ENCODE measurements around the gene GRID2.
"Not testable (repeated sequence)": the region's sequence is repeated elsewhere in the genome, so short reads cannot be mapped to it uniquely, and the experiment has no call there.

Gene GRID2

DNA sequence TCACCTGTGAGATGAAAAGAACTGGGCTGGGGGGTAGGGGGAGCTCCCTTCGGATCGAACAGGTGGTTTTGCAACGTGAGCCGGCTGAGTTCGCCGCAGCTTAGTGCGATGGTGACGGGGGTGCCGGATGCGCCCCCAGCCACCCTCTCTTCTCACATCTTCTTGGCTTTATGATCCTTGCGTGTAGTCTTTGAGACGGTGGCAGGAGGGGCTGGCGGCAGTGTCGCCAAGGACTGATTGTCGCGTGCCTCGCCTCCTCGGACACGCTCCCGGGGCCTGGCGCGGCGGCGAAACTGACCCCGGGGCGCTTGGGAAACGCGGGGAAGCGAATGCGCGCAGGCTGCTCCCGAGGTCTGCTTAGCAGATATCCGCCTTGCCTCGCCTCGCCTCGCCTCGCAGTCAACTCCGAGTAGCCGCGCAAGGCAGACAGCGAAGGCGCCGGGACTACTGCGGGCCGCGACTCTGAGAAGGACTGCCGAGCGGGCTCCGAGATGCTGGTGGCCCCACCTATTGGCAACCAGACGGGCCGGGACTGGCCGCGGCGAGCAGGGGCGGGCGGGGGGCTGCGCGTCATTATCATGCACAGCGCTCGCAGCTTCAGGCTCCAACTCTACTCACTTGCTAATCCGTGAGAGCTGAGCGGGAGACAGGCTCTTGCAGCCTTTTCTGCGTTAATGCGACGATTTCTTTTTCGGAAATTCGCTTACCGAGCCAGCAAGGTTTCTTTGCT is 1.5 kb downstream of the GRID2 start:
- DNase-seq (ENCODE audit: low spot score) = peak; percentile 43

DNA sequence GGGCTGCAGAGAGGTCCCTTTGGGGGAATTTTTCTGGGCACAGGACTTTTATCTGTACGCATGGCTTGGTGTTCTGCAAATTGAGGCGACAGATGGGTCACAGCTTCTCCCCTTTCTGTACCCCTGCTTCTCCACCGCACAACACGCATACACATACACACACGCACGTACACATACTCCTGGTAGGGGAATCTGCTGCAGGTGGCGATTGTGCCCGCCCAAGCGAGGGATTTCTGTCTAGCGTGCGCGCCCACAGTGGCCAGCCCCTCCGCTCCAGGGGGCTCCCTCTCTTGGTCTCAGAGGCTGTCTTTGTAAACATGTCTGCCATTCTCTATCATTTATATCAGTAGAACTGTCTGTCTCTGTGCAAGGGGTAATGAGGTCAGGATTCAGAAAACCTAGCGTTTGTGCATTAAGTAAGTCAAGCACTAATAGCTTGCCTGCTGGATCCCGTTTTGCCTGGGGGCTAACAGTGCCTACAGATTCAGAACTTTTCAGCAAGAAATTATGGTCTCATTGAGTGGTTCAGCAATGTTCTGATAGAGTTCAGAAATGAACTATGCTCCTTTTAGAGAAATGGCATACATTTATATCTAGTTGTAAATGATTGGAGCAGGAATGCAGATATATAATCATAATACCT is 2.2 kb downstream of the GRID2 start:
- peak; percentile 6 for DNase-seq (ENCODE audit: low spot score)

DNA sequence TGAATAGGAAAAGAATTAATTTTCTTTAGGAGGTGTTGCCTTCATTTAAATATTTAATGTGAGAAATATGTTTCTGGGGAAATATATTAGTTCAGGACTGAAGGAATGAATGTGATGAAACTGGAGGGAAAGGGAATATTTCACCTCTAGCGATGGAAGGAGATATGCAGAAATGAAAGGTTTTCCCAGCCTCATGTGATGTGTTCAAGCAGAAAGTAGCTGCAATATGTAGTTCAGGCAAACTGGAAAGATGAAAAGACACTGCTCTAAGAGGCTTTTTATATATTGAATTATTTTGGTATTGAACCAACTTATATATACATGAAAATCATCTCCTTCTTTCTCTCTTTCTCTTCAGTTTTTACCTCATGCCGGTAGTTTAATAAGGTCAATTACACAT is 3.4 kb downstream of the GRID2 start:
- DNase-seq (ENCODE audit: low spot score) = no peak

DNA sequence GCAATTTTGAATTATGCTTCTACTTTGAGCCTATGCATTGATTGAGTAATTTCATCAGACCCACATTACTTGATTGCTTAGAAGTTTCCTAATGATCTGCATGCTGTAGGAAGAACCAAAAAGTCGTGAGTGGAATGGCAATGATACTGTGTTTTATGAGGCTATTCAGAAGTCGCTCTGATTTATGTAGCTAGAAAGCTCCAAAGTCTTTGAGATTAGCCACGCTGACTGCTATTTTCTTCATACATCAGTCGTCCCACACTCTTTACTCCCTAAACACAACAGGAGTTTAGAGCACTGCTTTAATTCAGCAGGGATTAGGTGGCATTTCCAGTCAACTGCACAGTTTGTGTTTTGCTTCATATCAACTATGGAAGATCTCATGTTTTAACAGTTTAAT is 4.1 kb downstream of the GRID2 start:
- no peak for DNase-seq (ENCODE audit: low spot score)

DNA sequence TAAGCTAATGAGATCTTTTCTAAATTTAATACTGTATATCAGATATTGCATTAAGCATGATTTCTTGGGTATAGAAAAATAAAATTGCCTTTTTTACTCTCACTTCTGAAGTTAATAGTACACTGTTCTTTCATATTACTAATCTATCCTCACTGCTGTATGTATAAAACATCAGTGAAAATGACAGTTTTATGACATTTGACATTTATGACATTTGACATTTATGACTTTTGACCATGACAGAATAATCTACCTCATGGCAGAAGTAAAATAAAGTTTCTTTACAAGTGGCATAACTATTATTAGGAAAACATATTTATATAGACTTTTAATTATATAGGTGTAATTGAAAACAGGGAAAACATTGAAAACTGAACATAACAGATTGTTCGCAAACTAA is 13.3 kb downstream of the GRID2 start:
- DNase-seq (ENCODE audit: low spot score) = no peak

DNA sequence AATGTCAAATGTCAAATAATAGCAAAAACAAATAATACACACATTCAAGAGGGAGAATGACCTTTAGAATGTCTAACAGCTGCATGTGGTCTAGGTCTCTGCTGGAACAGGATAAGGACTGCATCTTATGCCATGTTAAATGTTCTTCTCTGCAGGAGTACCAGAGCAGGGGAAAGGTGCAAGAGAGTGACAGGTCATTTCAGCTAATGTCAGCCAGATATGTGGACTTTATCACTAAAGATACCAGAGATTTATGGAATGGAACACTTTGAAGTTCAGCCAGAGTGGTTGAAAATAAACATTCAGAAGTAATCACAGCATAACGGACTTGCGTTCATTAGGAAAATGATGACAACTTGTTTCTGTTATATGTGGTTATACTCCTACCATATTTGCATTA is 24.3 kb downstream of the GRID2 start:
- DNase-seq (ENCODE audit: low spot score) = no peak

DNA sequence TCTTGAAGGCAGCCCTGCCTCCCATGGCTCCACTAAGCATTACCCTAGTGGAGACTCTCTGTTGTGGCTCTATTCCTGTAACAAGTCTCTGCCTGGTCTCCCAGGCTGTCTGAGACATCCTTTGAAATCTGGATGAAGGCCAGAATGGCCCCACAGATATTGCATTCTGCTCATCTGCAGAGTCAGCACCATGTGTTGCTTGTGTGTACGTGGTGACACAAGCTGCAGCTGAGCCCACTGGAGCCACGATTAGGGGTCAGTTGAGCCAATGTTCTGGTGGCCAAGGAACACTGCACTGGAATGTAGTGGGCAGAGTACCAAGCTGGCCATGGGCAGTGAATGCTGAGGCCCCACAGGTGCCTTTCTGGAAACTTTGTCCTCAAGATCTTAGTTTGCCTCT is 29.2 kb downstream of the GRID2 start:
- no peak for DNase-seq (ENCODE audit: low spot score)

DNA sequence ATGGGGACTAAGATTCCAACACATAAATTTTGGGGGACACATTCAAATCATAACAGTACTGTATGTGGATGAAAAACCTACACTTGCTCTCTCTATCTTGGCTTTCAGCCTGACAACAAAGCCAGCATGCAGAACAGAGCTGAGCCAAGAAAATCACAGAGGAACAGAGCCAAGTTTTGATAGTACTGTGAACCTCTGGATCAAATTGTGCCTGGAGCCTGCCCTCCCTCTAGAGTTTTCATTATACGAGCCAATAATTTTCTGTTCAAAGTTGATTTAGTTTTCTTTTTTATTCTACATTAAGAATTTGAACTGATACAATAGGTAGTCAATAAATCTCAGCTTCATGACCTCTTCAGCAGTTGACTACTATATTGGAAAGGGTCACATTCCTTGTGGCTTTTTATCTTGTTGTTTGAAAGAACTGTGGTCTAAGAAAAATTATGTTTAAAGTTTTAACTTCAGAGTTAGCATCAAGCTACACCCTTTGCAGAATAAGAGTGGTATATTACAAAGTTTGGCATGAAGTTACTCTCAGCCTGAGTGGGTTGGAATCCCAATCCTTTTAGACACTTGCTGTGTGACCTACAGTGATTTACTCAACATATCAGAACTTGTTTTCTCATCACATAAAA is 31.1 kb downstream of the GRID2 start:
- DNase-seq (ENCODE audit: low spot score) = no peak

DNA sequence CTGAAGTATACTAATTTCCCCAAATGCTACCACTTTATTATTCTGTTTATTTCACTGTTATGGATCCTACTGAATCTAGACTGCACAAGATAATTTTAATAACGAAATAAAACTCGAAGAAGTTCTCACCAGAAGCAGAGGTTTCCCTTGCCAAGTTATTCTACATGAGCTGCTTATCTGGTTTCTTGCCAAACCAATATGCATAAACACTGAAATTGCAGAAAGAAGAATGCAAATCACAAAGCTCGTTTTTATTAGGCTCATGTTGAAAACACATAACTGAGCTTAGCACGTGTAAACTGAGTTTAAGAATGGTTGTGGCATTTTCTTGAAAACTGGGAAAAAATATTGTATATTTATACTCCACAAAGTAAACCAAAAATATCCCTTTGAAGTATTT is 35.9 kb downstream of the GRID2 start:
- no peak for DNase-seq (ENCODE audit: low spot score)

DNA sequence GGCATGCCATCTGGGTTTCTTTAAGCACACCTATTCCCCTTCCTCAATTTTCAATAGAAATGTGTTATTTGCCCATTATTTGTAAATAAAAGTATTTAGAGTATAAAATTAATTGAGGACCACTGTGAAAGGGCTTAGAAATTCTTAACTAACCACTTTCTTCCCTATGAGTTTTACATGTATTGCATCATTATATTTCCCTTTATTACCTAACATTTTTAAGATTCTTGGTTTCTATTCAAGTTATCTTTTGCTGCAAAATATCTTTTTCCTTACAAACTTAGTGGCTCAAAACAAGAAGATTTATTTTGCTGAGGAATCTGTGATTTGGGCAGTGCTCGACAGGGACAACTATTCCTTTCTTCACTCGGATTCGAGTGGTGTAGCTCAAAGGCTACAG is 40.5 kb downstream of the GRID2 start:
- DNase-seq (ENCODE audit: low spot score) = no peak

DNA sequence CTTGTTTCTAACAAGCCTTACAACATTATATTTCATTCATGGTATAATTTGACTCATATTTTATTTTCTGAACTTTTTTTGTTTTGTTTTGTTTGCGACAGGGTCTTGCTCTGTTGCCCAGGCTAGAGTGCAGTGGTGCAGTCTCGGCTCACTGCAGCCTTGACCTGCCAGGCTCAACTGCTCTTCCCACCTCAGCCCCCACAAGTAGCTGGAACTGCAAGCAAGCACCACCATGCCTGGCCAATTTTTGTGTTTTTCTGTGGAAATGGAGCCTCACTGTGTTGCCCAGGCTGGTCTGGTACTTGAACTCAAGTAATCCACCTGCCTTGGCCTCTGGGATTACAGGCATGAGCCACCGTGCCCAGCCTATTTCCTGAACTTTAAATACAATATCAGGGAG is 42.5 kb downstream of the GRID2 start:
- DNase-seq (ENCODE audit: low spot score) = no peak

DNA sequence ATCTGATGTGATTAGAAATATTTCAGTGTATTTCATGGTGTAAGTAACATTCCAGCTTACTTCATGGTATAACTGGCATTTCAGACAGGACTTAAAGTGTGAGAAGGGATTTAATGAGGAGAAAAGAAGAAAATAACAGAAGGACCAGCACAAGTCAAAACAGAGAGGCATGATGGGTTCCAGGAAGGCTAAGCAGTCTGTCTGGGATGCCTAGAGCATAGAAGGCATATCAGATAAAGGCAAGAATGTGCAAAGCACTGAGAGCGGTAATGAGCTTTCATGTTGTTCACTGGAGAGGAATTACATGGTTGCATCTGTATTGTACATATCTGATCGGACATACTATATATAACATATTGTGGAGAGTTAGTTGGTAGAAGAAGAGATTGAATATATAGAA is 54.2 kb downstream of the GRID2 start:
- DNase-seq (ENCODE audit: low spot score) = no peak

DNA sequence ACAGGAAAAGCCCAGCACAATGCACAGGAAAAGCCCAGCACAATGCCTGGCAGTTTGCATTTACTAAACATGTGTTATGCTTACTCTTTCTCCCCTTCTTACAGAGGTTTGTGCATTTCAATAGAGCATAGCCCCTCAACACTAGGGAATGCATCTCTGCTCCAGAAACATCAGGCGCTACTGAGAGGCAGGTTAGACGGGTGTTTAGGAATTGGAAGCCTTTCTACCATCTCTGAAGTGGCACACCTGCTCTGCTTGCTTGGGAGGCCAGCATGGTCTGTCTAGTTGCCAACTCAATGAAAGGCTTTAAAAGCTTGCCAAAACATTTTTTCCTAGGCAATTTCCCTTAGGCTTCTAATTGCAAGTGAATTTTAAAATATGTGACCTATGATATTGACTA is 55.7 kb downstream of the GRID2 start:
- no peak for DNase-seq (ENCODE audit: low spot score)

DNA sequence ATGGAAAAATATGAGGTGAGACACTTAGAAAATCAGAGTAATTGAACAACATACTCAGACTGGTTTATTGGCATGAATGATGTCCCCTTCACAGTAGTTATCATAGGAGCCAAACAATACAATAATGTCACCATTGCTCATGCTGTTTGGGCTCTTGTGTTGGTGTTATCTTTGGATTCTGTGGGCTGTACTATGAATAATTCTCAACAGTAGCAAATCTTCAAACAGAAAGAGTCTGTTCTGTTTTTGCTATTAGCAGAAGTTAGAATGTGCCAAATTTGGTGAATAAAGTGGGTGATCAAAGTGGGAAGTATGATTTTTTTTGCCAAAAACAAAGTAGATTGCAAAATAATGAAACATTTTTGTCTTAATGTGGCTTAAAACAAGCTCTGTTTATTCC is 58.3 kb downstream of the GRID2 start:
- DNase-seq (ENCODE audit: low spot score) = no peak

DNA sequence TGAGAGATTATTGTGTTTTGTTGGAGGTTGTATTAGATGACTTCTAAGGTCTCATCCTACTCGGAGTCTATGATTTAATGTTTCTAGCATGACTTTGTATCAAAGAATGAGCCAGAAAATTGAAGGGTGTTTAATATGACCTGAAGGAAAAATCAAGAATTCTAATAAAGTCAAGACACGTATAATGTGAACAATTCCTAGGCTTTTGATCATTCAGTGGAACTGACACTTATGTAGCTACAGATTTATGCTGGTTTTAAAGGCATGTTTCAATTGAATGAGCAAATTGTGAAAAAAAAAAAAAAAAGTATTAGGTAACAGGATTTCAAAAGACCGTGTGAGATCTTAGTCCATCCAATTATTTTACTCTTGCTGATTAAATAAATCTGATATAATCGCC is 64.9 kb downstream of the GRID2 start:
- no peak for DNase-seq (ENCODE audit: low spot score)

DNA sequence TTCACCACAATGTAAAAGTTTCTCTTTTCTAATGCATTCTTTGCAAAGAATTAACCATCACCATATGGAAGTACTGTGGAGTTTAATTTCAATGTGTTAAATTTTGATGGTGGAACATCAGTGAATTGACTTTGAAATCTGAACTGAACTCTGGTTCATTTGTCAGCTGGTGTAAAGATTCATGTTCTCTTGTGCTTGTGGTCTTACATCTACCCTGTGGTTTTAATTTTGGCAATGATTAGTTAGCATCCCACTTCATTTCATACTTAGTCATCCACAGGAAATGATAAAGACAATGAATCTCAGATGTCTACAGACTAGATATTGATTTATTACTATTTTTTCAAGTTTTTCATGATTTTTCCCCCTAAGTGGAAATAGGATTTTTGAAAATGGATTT is 77.8 kb downstream of the GRID2 start:
- peak; percentile 66 for DNase-seq (ENCODE audit: low spot score)

DNA sequence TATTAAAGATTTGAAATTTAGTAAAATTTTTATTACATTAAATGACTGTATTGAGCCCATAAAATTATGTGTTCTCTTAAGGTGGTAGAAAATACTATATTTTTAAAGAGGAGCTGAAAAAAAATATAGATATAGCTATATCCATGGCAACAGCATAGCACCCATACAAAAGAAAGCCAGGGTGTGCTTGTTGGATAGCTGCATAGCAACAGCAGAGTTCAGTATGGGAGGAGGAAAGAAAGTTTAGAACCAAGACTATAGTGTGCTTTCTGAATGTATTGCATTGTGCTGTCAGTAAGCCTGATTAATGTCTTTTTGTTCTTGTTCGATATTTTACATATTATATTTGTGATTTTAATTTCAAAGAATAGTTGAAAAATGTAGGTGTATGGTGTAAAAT is 78.4 kb downstream of the GRID2 start:
- DNase-seq (ENCODE audit: low spot score) = peak; percentile 3

DNA sequence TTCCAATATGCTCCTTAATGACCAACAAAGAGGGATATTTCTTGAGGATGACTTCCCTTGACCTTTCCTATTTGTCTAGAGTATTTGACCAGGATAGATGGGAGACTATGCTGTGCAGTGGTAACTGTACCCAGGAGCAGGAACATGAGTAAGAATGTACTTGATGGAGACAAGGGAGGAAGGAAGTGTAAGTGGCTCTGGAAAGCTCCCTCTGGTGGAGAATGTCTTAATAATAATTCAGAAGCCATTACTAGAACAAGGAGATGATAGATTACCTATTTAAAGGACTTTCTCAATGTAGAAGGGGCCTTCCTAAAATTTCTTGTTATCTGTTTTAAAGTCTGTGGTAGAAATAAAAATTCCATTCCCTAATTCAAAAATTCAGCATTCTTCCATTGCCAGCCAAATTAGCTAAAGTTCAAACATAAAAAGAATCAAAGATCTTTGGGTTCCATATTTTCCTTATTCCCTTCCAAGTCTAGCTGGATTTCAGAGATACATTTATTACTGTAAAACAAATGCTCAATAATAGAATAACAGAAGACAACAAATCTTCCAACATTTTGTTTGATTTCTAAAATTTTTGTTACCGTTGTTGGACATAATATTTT is 83.8 kb downstream of the GRID2 start:
- peak; percentile 65 for DNase-seq (ENCODE audit: low spot score)

DNA sequence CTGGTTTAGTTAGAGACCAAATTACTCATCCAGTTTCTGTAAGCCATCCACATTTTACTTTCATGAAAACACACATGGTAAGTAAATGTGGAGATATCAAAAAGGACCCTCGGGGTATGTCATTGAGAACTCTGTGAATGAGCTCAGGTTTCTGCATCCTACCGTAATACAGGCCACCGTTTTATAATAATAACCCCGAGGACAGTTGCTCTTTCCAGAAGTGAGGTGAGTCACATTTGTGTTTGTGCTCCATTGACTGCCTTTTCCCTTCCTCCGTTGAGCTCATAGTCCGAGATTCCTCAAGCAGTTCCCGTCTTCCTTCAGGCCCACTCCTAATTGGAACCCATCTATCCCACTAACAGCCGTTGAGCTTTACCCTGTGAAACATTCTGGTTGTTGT is 95.3 kb downstream of the GRID2 start:
- DNase-seq (ENCODE audit: low spot score) = no peak

DNA sequence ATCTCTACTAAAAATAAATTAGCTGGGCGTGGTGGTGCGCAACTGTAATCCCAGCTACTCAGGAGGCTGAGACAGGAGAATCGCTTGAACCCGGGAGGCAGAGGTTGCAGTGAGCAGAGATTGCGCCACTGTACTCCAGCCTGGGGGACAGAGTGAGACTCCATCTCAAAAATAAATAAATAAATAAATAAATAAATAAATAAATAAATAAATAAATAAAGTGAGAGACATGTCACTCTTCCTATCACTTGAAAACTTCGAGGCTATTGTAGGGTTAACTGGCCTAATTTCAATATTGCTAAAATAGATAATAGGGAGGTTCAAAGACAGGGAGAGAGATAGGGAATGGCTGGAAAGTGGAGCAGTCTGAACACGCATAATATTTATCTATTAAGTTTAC is 99.8 kb downstream of the GRID2 start:
- not testable (repeated sequence) for DNase-seq (ENCODE audit: low spot score)

DNA sequence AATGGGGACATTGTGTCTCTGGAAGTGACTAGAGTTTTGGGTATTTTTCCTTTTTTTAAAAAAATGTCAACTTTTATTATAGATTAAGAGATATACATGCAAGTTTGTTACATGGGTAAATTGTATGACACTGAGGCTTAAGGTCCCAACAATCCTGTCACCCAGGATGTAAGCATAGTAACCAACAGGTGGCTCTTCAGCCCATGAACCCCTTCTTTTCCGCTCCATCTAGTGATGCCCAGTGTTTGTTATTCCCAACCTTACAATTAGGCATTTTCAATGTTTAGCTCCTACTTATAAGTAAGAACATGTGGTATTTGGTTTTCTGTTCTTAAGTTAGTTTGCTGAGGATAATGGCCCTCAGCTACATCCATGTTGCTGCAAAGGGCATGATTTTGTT is 102.7 kb downstream of the GRID2 start:
- DNase-seq (ENCODE audit: low spot score) = no peak

DNA sequence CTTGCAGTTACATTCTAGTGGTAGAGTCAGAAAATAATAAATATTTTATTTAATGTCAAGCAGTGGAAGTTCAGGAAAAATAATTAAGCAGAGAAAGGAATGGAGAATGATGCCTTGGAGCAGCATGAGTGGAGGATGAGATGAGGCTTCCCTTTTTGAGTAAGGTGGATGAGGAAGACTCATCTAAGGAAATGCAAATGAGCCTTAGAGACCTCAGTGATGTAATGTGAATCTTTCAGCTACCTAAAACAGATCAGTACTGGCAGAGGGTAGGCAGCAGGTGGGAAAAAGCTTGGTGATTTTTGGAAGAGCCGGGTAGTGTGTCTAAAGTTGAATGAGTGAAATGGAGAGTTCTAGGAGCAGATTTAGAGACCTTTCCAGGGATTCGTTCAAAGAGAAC is 118.2 kb downstream of the GRID2 start:
- DNase-seq (ENCODE audit: low spot score) = no peak

DNA sequence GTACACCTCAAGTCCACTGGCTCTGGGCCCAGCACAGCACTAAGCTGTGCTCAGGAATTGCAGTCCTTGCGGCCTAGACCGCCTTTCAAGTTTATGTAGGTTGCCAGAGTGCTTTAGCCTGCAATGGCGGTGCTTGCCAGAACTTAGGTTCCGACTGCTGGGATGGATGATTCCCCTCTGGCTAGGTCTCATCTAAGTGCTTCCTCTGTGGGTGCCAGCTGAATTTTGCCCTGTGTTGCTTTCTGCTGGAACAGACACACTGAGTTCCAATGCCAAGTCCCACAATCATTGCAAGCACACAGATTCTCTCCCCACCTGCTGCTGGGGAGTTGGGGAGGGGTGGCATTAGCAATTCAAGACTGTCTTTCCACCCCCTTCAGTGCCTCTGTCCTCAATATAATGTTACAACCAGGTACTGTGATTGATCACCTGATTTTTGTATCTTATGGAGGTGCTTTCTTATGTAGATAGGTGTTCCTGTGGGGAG is 129.5 kb downstream of the GRID2 start:
- DNase-seq (ENCODE audit: low spot score) = no peak

Data from kidney tubule cell (primary cell).